ENCODE data around the gene POFUT1.

- TF ChIP-seq CTCF (conservative IDR thresholded peaks at IDR 0.05; ENCODE audit: low read depth in 2 of 2) (no peak), JUNB (IDR thresholded peaks at IDR 0.05; ENCODE audit: unreplicated experiment) (no peak), REST (IDR thresholded peaks at IDR 0.05; ENCODE audit: unreplicated experiment) (no peak), EZH2 (IDR thresholded peaks at IDR 0.05; ENCODE audit: low read depth, unreplicated experiment) (no peak), CREB1 (CRISPR knock-in tag; IDR thresholded peaks at IDR 0.05; ENCODE audit: low read depth) (no peak)
Observed at GRCh38 chr20:32164984-32165735, 42.5 kb upstream of the POFUT1 start.

Measured in GM23338 (cell line).